Body of pancreas (tissue), 4 donors: Measurements from ENCODE around the gene PPFIA1.

Experiments
- POLR2A ChIP-seq, 3 donors: fragments of 450-650 bp; IDR thresholded peaks; one replicate each; pipeline ENCODE4 v1.6.1; 2016; ENCODE audit warnings: antibody characterized with exemption in 3 of 3, mild to moderate bottlenecking in 2 of 3
- TF ChIP-seq, protein P1 (sequence below), 7 experiments: fragments of 450-650 bp in 4 of 7; fragments of 200-600 bp in 3 of 7; sonication (generic) in 3 of 7; IDR thresholded peaks; one replicate each; pipeline ENCODE4 v1.5.1; 2016 to 2019; ENCODE audit warnings: antibody characterized with exemption in 7 of 7

DNA sequence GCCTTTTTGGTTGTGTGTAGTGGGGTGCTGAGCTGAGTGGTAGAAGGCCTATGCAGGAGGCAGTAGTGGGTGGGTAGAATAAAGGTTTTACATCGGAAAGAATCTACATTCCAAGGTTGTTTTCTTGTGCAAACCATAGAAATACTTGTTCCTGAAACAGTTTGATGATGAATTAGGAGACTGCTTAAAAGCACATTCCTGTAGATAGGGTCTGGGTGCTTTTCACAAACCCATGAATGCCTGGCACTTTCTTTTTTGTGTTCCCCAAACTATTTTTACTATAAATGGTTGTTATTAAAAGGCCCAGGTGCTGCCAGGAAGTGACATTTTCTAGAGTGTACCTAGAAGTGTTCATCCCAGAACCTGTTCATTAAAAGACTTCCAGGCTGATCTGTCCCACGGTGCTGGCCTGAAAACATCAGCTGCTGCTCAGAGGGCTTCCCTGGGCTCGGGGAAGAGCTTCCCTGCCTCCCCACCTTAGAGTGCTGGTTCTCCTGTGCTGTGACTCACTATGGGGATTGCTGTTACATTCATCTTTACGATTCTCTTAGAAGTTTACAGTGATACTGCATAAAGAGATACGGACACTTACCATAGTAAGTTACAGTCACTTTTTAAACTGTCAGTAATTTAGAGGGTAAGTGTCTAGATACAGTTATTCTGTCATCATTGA is 27.9 kb downstream of the PPFIA1 start:
- TF ChIP-seq, protein P1, sequence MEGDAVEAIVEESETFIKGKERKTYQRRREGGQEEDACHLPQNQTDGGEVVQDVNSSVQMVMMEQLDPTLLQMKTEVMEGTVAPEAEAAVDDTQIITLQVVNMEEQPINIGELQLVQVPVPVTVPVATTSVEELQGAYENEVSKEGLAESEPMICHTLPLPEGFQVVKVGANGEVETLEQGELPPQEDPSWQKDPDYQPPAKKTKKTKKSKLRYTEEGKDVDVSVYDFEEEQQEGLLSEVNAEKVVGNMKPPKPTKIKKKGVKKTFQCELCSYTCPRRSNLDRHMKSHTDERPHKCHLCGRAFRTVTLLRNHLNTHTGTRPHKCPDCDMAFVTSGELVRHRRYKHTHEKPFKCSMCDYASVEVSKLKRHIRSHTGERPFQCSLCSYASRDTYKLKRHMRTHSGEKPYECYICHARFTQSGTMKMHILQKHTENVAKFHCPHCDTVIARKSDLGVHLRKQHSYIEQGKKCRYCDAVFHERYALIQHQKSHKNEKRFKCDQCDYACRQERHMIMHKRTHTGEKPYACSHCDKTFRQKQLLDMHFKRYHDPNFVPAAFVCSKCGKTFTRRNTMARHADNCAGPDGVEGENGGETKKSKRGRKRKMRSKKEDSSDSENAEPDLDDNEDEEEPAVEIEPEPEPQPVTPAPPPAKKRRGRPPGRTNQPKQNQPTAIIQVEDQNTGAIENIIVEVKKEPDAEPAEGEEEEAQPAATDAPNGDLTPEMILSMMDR (IDR thresholded peaks at IDR 0.05) = no peak
- TF ChIP-seq POLR2A (IDR thresholded peaks at IDR 0.05) = no peak
